ENCODE results near the gene ECE2. TPM values are rescaled to one million over a fixed set of nuclear protein-coding genes. Genes with fewer than 3 reads are reported as not detected.
A peak's percentile ranks its signal among the peaks of the same experiment; 100 is the strongest.

Gene ECE2
- polyA plus RNA-seq, 1 of the 3 experiments (the other 2 are of a cell fraction), result 0.03 TPM

DNA sequence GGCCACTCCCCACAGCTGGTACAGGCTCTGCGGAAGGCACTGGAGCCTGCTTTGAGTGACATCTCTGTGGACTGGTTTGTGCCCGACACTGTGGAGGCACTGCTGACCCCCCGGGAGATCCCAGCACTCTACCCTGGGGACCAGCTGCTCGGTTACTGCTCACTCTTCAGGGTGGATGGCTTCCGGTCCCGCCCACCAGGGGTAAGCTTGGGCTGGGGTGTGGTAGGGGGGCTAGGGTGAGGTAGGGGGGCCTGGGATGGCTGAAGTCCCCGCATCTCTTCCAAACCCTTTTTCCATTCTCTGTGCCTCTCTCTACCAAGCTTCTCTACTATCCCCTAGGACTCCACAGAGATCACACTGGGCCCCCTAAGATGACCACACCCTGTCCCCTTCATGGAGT is 38.6 kb upstream of the ECE2 start:
- 0 out of 2 replicates have a peak, but pooled peaks cover 6% of the 10 kb centered on the region for H4K20me1 ChIP-seq (ENCODE audit: insufficient read depth)
- H3F3A ChIP-seq (replicated peaks; ENCODE audit: insufficient read depth), result no peaks in the 10 kb centered on the region
- no peak overlapping the region for H3K27ac ChIP-seq (ENCODE audit: low read depth in 2 of 2, low read length in 1 of 2)
- H3K9me3 ChIP-seq, result no peaks in the 10 kb centered on the region
- CTCF ChIA-PET, result interaction anchor here (0.8 to 3.5 kb wide), 5 partner anchors 9 to 93 kb away, joined by 3 to 25 read pairs (median 12); partner anchors contain the start of genes EEF1AKMT4 and VWA5B2
- no peak overlapping the region for H2AFZ ChIP-seq (ENCODE audit: low read depth)
- peaks cover under 1% of the 10 kb centered on the region; the same call in 1 of the 2 replicates for H3K27me3 ChIP-seq (ENCODE audit: insufficient read depth)
- peak; percentile 36 for DNase-seq
- H3K9me2 ChIP-seq, result no peaks in the 10 kb centered on the region
- H3K4me2 ChIP-seq, result no peak overlapping the region
- no peaks in the 10 kb centered on the region for H3K79me2 ChIP-seq (ENCODE audit: insufficient read depth)
- no peak overlapping the region for H3K9ac ChIP-seq
- no peak overlapping the region for H3K4me3 ChIP-seq (ENCODE audit: low read depth in 2 of 2, low read length in 1 of 2)
- H3K4me1 ChIP-seq (ENCODE audit: control insufficient read depth in 1 of 2, insufficient read depth in 2 of 2, low read depth in 1 of 2, low read length in 1 of 2), result peaks cover 0 to 12% of the 10 kb centered on the region in 2 experiments; a peak in 2 of 4 replicates
- POLR2A ChIA-PET, result interaction anchor here (1.3 kb wide), 1 partner anchor 10 kb away, joined by 5 read pairs; no protein-coding TSS in a partner anchor
- WGBS (ENCODE audit: low lambda C conversion rate), result 80% methylated on average over 4 of the region's 7 CpGs
- H3K36me3 ChIP-seq (replicated peaks in 1 of 2; ENCODE audit: control insufficient read depth in 1 of 2, insufficient read depth in 2 of 2, low read length in 1 of 2), result peaks cover 0 to 2% of the 10 kb centered on the region in 2 experiments
- TF ChIP-seq CHD2 (IDR thresholded peaks at IDR 0.05; ENCODE audit: low read length, partially characterized antibody) (no peak), USF1 (IDR thresholded peaks at IDR 0.05; ENCODE audit: borderline replicate concordance, low read depth) (no peak)

GRCh38 chr3:184237807-184238206 is 38.0 kb upstream of the ECE2 start:
- no peak overlapping the region for H2AFZ ChIP-seq (ENCODE audit: low read depth)
- CTCF ChIA-PET, result interaction anchor here (2.3 to 3.5 kb wide), 3 partner anchors 9 to 12 kb away, joined by 12 to 25 read pairs (median 16); partner anchors contain the start of genes EEF1AKMT4 and VWA5B2
- H3K4me3 ChIP-seq (ENCODE audit: low read depth in 2 of 2, low read length in 1 of 2), result no peak overlapping the region
- no peak overlapping the region for H3K4me2 ChIP-seq
- H3F3A ChIP-seq (replicated peaks; ENCODE audit: insufficient read depth), result no peaks in the 10 kb centered on the region
- no peaks in the 10 kb centered on the region for H3K9me2 ChIP-seq
- DNase-seq, result no peak
- H3K27me3 ChIP-seq (ENCODE audit: insufficient read depth), result no peaks in the 10 kb centered on the region
- H3K9ac ChIP-seq, result no peak overlapping the region
- no peaks in the 10 kb centered on the region for H3K9me3 ChIP-seq
- H3K36me3 ChIP-seq (replicated peaks in 1 of 2; ENCODE audit: control insufficient read depth in 1 of 2, insufficient read depth in 2 of 2, low read length in 1 of 2), result peaks cover 0 to 8% of the 10 kb centered on the region in 2 experiments
- 63% methylated on average over 1 of the region's 1 CpG for WGBS (ENCODE audit: low lambda C conversion rate)
- no peak for TF ChIP-seq NFIC (IDR thresholded peaks at IDR 0.05; ENCODE audit: borderline replicate concordance)
- no peak for TF ChIP-seq CTCF (IDR thresholded peaks at IDR 0.05)
- TF ChIP-seq SIN3A (IDR thresholded peaks at IDR 0.05; ENCODE audit: borderline replicate concordance, low read depth, low read length), result no peak
- TF ChIP-seq POLR2AphosphoS5 (IDR thresholded peaks at IDR 0.05; ENCODE audit: low read depth, low read length), result no peak
- no peak for TF ChIP-seq GABPA (IDR thresholded peaks at IDR 0.05; ENCODE audit: low read depth)
- no peak for TF ChIP-seq FOXM1 (IDR thresholded peaks at IDR 0.05; ENCODE audit: low read depth)
- TF ChIP-seq NRF1 (IDR thresholded peaks at IDR 0.05; ENCODE audit: low read depth, low read length), result no peak
- no peak for TF ChIP-seq PBX3 (IDR thresholded peaks at IDR 0.05)
- TF ChIP-seq RCOR1 (IDR thresholded peaks at IDR 0.05; ENCODE audit: low read length), result no peak
- no peak for TF ChIP-seq TEAD4 (IDR thresholded peaks at IDR 0.05; ENCODE audit: borderline replicate concordance, insufficient read depth)
- no peak for TF ChIP-seq RAD21 (IDR thresholded peaks at IDR 0.05; ENCODE audit: low read length)
- no peak for TF ChIP-seq RFX5 (IDR thresholded peaks at IDR 0.05; ENCODE audit: low read length)
- no peak for TF ChIP-seq TCF12 (IDR thresholded peaks at IDR 0.05)
- no peak for TF ChIP-seq MAX (IDR thresholded peaks at IDR 0.05; ENCODE audit: low read depth)
- TF ChIP-seq FOXJ3 (CRISPR knock-in tag; IDR thresholded peaks at IDR 0.05), result no peak
- TF ChIP-seq IRF3 (IDR thresholded peaks at IDR 0.05; ENCODE audit: low read depth, low read length), result no peak
- no peak for TF ChIP-seq JUND (IDR thresholded peaks at IDR 0.05)
- POLR2A ChIA-PET, result interaction anchor here (1.3 kb wide), 1 partner anchor 9 kb away, joined by 5 read pairs; no protein-coding TSS in a partner anchor
- no peaks in the 10 kb centered on the region for H3K79me2 ChIP-seq (ENCODE audit: insufficient read depth)
- 0 out of 2 replicates have a peak, but pooled peaks cover 11% of the 10 kb centered on the region for H4K20me1 ChIP-seq (ENCODE audit: insufficient read depth)
- peaks cover 0 to 12% of the 10 kb centered on the region in 2 experiments; a peak in 2 of 4 replicates for H3K4me1 ChIP-seq (ENCODE audit: control insufficient read depth in 1 of 2, insufficient read depth in 2 of 2, low read depth in 1 of 2, low read length in 1 of 2)
- H3K27ac ChIP-seq (ENCODE audit: low read depth in 2 of 2, low read length in 1 of 2), result no peak overlapping the region

Measured in SK-N-SH (cell line).